ENCODE results near the gene BORCS6. TPM values are rescaled to one million over a fixed set of nuclear protein-coding genes. Genes with fewer than 3 reads are reported as not detected.
A peak's percentile ranks its signal among the peaks of the same experiment; 100 is the strongest.

BORCS6 gene
- total and polyA plus RNA-seq, 9 of the 15 experiments (the other 6 are each of a cell fraction or from before 2014, with no cell fraction given): 0.01 to 7.4 (median 2.3) TPM

- peak; percentile 11 to 62 for TF ChIP-seq E2F6 (IDR thresholded peaks at IDR 0.05; ENCODE audit: borderline replicate concordance in 1 of 2, extremely low read depth in 1 of 2, insufficient read depth in 1 of 2, insufficient read length in 1 of 2, low read depth in 1 of 2, low read length in 1 of 2, poor library complexity in 1 of 2, severe bottlenecking in 1 of 2)
- TF ChIP-seq MAX (CRISPR knock-in tag; IDR thresholded peaks at IDR 0.05): peak; percentile 95
- TF ChIP-seq HMGN3 (IDR thresholded peaks at IDR 0.05; ENCODE audit: borderline replicate concordance, extremely low read depth, insufficient read length, low read depth, low read length): peak; percentile 6
- peak; percentile 62 for TF ChIP-seq MYC (IDR thresholded peaks at IDR 0.05; ENCODE audit: low read depth, low read length)
- TF ChIP-seq MYC (CRISPR knock-in tag; IDR thresholded peaks at IDR 0.05; ENCODE audit: borderline replicate concordance, low read depth): no peak
- TF ChIP-seq, protein P1, sequence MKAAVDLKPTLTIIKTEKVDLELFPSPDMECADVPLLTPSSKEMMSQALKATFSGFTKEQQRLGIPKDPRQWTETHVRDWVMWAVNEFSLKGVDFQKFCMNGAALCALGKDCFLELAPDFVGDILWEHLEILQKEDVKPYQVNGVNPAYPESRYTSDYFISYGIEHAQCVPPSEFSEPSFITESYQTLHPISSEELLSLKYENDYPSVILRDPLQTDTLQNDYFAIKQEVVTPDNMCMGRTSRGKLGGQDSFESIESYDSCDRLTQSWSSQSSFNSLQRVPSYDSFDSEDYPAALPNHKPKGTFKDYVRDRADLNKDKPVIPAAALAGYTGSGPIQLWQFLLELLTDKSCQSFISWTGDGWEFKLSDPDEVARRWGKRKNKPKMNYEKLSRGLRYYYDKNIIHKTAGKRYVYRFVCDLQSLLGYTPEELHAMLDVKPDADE (conservative IDR thresholded peaks at IDR 0.05; ENCODE audit: control insufficient read depth, low read depth, low read length): 0 out of 2 replicates have a peak, but pooled peaks have one; percentile 40
- TF ChIP-seq, protein P2, sequence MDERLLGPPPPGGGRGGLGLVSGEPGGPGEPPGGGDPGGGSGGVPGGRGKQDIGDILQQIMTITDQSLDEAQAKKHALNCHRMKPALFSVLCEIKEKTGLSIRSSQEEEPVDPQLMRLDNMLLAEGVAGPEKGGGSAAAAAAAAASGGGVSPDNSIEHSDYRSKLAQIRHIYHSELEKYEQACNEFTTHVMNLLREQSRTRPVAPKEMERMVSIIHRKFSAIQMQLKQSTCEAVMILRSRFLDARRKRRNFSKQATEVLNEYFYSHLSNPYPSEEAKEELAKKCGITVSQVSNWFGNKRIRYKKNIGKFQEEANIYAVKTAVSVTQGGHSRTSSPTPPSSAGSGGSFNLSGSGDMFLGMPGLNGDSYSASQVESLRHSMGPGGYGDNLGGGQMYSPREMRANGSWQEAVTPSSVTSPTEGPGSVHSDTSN (CRISPR knock-in tag; IDR thresholded peaks at IDR 0.05; ENCODE audit: low read depth): no peak
- TF ChIP-seq, protein P2 (tag; conservative IDR thresholded peaks at IDR 0.05; ENCODE audit: low read depth): no peak
- peak; percentile 97 for TF ChIP-seq TFAP4 (CRISPR knock-in tag; IDR thresholded peaks at IDR 0.05; ENCODE audit: borderline replicate concordance)
- TF ChIP-seq HDAC1 (IDR thresholded peaks at IDR 0.05): peak in 1 of 2 experiments; percentile 49; a peak in 1 of 4 replicates
- TF ChIP-seq SIN3A (IDR thresholded peaks at IDR 0.05; ENCODE audit: borderline replicate concordance in 2 of 2, control insufficient read depth in 1 of 2, low read depth in 2 of 2, low read length in 2 of 2): peak; percentile 40 to 97; a peak in 2 of 4 replicates
- TF ChIP-seq ILK (tag; IDR thresholded peaks at IDR 0.05; ENCODE audit: borderline replicate concordance, low read depth): no peak
- TF ChIP-seq SAP30 (IDR thresholded peaks at IDR 0.05; ENCODE audit: borderline replicate concordance, insufficient read depth, low read depth, low read length, poor library complexity, severe bottlenecking): peak; percentile 43
- TF ChIP-seq ZFX (CRISPR knock-in tag; IDR thresholded peaks at IDR 0.05): peak; percentile 69
- no peak for TF ChIP-seq KAT8 (IDR thresholded peaks at IDR 0.05; ENCODE audit: low read depth)
- TF ChIP-seq, protein P3, sequence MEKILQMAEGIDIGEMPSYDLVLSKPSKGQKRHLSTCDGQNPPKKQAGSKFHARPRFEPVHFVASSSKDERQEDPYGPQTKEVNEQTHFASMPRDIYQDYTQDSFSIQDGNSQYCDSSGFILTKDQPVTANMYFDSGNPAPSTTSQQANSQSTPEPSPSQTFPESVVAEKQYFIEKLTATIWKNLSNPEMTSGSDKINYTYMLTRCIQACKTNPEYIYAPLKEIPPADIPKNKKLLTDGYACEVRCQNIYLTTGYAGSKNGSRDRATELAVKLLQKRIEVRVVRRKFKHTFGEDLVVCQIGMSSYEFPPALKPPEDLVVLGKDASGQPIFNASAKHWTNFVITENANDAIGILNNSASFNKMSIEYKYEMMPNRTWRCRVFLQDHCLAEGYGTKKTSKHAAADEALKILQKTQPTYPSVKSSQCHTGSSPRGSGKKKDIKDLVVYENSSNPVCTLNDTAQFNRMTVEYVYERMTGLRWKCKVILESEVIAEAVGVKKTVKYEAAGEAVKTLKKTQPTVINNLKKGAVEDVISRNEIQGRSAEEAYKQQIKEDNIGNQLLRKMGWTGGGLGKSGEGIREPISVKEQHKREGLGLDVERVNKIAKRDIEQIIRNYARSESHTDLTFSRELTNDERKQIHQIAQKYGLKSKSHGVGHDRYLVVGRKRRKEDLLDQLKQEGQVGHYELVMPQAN (IDR thresholded peaks at IDR 0.05; ENCODE audit: borderline replicate concordance): peak; percentile 63; the same call in 1 of the 2 replicates
- peak; percentile 86 for TF ChIP-seq GABPB1 (CRISPR knock-in tag; IDR thresholded peaks at IDR 0.05)
Measured at GRCh38 chr17:8151120-8151640, 38.8 kb downstream of the BORCS6 start (continued).
